HepG2 (cell line): ENCODE measurements around the gene RXFP3. TPM values are rescaled to one million over a fixed set of nuclear protein-coding genes. Genes with fewer than 3 reads are reported as not detected.

ENCODE experiments used
- ATAC-seq: fragments of 200-7000 bp; cut with Tn5 transposase; 3 replicates; pipeline ENCODE4 v1.9.1; 2020; ENCODE audit warnings: mild to moderate bottlenecking, moderate library complexity
- BruUV-seq: library from RNA; stranded (reverse); fragments of 400-500 nt; replicated peaks from 2 replicates; lab custom pipeline; 2021; lab: Mats Ljungman, UMichigan
- CTCF ChIA-PET: fragments of 300-600 bp; formaldehyde crosslinking; extraction: SDS; loops from one replicate; lab custom pipeline; 2021; ENCODE audit warnings: low total read pairs, inconsistent platforms, low intra/inter-chr PET ratio; lab: Yijun Ruan, JAX
- POLR2A ChIA-PET: fragments of 350-600 bp; sonication (Branson Sonifier 250); formaldehyde crosslinking; loops from one replicate; lab custom pipeline; 2020; ENCODE audit warnings: antibody characterized with exemption, inconsistent platforms; lab: Yijun Ruan, JAX
- DNase-seq: peaks from one replicate; pipeline ENCODE4 v3.0.0-alpha.2; 2015; ENCODE audit warnings: low spot score
- FAIRE-seq: peaks from 3 replicates; lab custom pipeline; 2011; peaks lifted over from hg19 to GRCh38; lab: Jason Lieb, UNC
- H2AFZ ChIP-seq: one replicate; pipeline ENCODE4 v1.6.1; 2011; ENCODE audit warnings: low read length, inconsistent platforms
- H3K27ac ChIP-seq: fragments of 300-600 bp; 3 replicates; pipeline ENCODE4 v1.8.0; 2011; ENCODE audit warnings: mixed run types, mild to moderate bottlenecking, mixed read lengths, low read length, inconsistent platforms; ENCODE audit not compliant: insufficient read depth; ENCODE audit errors: extremely low read length
- H3K27me3 ChIP-seq, 2 experiments: fragments of 200-600 bp in 1 of 2; 2 replicates in 1 of 2; 3 replicates in 1 of 2; pipeline versions ENCODE4 v1.6.0 to v1.8.0; 2011; ENCODE audit warnings: low read length in 2 of 2, mild to moderate bottlenecking in 2 of 2, moderate library complexity in 2 of 2, inconsistent platforms in 1 of 2; ENCODE audit not compliant: insufficient read depth in 2 of 2, control insufficient read depth in 1 of 2
- H3K36me3 ChIP-seq, 2 experiments: fragments of 200-600 bp in 1 of 2; replicated peaks in 1 of 2; 2 replicates in 1 of 2; 3 replicates in 1 of 2; pipeline versions ENCODE4 v1.5.1 to v1.8.0; 2011; ENCODE audit warnings: low read length in 2 of 2, inconsistent platforms in 1 of 2; ENCODE audit not compliant: insufficient read depth in 2 of 2, control insufficient read depth in 1 of 2
- H3K4me1 ChIP-seq: 2 replicates; pipeline ENCODE4 v1.5.1; 2012; ENCODE audit warnings: low read length, inconsistent platforms; ENCODE audit not compliant: insufficient read depth
- H3K4me2 ChIP-seq: 2 replicates; pipeline ENCODE4 v1.6.0; 2011; ENCODE audit warnings: low read depth, low read length, inconsistent platforms
- H3K4me3 ChIP-seq, 3 experiments: fragments of 200-600 bp in 1 of 3; sonication (generic), shearing (Covaris generic) in 1 of 3; replicated peaks in 1 of 3; 2 replicates each; pipeline ENCODE4 v1.5.1; 2011 to 2016; ENCODE audit warnings: low read length in 3 of 3, inconsistent platforms in 2 of 3, low read depth in 2 of 3, mild to moderate bottlenecking in 2 of 3, control low read depth in 1 of 3, mixed read lengths in 1 of 3; ENCODE audit not compliant: insufficient read depth in 1 of 3
- H3K79me2 ChIP-seq: one replicate; pipeline ENCODE4 v1.6.1; 2011; ENCODE audit warnings: low read length, inconsistent platforms; ENCODE audit not compliant: insufficient read depth
- H3K9ac ChIP-seq: 2 replicates; pipeline ENCODE4 v1.6.0; 2011; ENCODE audit warnings: mild to moderate bottlenecking, low read depth, low read length, inconsistent platforms; ENCODE audit not compliant: insufficient read depth
- H3K9me3 ChIP-seq: 2 replicates; pipeline ENCODE4 v1.5.1; 2012; ENCODE audit warnings: mild to moderate bottlenecking, low read length
- H4K20me1 ChIP-seq: 2 replicates; pipeline ENCODE4 v1.6.0; 2011; ENCODE audit warnings: inconsistent platforms, mild to moderate bottlenecking, low read length, moderate library complexity; ENCODE audit not compliant: insufficient read depth
- ATAD3A ChIP-seq: sonication (generic); formaldehyde crosslinking; IDR thresholded peaks from 2 replicates; pipeline ENCODE4 v1.4.0; 2020; ENCODE audit warnings: missing genetic modification reagents
- CCAR2 ChIP-seq: fragments of 200-400 bp; formaldehyde crosslinking; optimal IDR thresholded peaks from 2 replicates; pipeline ENCODE3; 2018; ENCODE audit warnings: low read depth, mild to moderate bottlenecking, low read length, moderate library complexity
- ETV5 ChIP-seq: IDR thresholded peaks from 2 replicates; pipeline ENCODE4 v1.6.1; 2018; ENCODE audit warnings: missing biosample characterization, missing genetic modification reagents, inconsistent platforms, borderline replicate concordance
- GTF3A ChIP-seq: sonication (generic); formaldehyde crosslinking; conservative IDR thresholded peaks from 2 replicates; pipeline ENCODE4 v1.4.0; 2020; ENCODE audit warnings: mild to moderate bottlenecking, missing genetic modification reagents
- MNT ChIP-seq: fragments of 450-650 bp; IDR thresholded peaks from 2 replicates; pipeline ENCODE4 v1.6.1; 2016
- NFE2 ChIP-seq: sonication (generic); formaldehyde crosslinking; IDR thresholded peaks from 2 replicates; pipeline ENCODE4 v1.4.0; 2020; ENCODE audit warnings: missing genetic modification reagents
- PRDM15 ChIP-seq: sonication (generic); formaldehyde crosslinking; IDR thresholded peaks from 2 replicates; pipeline ENCODE4 v1.4.0; 2020; ENCODE audit warnings: missing genetic modification reagents
- ZFP41 ChIP-seq: sonication (generic); formaldehyde crosslinking; IDR thresholded peaks from 2 replicates; pipeline ENCODE4 v1.4.0; 2020; ENCODE audit warnings: mild to moderate bottlenecking, missing genetic modification reagents, borderline replicate concordance
- ZNF224 ChIP-seq: sonication (generic); formaldehyde crosslinking; IDR thresholded peaks from 2 replicates; pipeline ENCODE4 v1.5.0; 2020; ENCODE audit warnings: mild to moderate bottlenecking, missing genetic modification reagents
- ZNF230 ChIP-seq: sonication (generic); formaldehyde crosslinking; IDR thresholded peaks from 2 replicates; pipeline ENCODE4 v1.4.0; 2020; ENCODE audit warnings: mild to moderate bottlenecking, missing genetic modification reagents
- ZNF260 ChIP-seq: sonication (generic); formaldehyde crosslinking; IDR thresholded peaks from 2 replicates; pipeline ENCODE4 v1.4.0; 2020; ENCODE audit warnings: missing genetic modification reagents, low read depth, mild to moderate bottlenecking, borderline replicate concordance
- ZNF75D ChIP-seq: sonication (generic); formaldehyde crosslinking; IDR thresholded peaks from 2 replicates; pipeline ENCODE4 v1.8.1; 2023; ENCODE audit warnings: missing genetic modification reagents, mild to moderate bottlenecking, borderline replicate concordance
- ZNF790 ChIP-seq: sonication (generic); formaldehyde crosslinking; IDR thresholded peaks from 2 replicates; pipeline ENCODE4 v1.8.0; 2022; ENCODE audit warnings: missing genetic modification reagents, mild to moderate bottlenecking, borderline replicate concordance
- WGBS: methylation state at CpG from one replicate; pipeline ENCODE4 v1.1.6; 2017; ENCODE audit warnings: low lambda C conversion rate; 5-methylcytosine and 5-hydroxymethylcytosine counted together
- in situ Hi-C: cut with HindIII; loops from 2 replicates; pipeline ENCODE4 v1.10.0; 2017; ENCODE audit warnings: low pct_unique_long_range_greater_than_20kb; ENCODE audit not compliant: extremely low pct_ligation_motif_present
- intact Hi-C: fragments of 100-400 bp; cut with micrococcal nuclease; formaldehyde crosslinking; loops from one replicate; pipeline ENCODE4 v1.10.0; 2022; ENCODE audit not compliant: unreplicated experiment
- polyA plus RNA-seq, 8 experiments: library from polyadenylated mRNA; depleted of rRNA in 3 of 8; stranded (reverse) in 7 of 8; unstranded in 1 of 8; fragments of >200 nt; fragmentation: Illumina TruSeq in 4 of 8; extraction: Trizol in 4 of 8; gene quantifications; 2 replicates each; pipeline versions ENCODE4 v1.2.1 to v1.2.3, GENCODE V29; 2011 to 2016; ENCODE audit warnings: low read depth in 4 of 8, missing spikeins in 1 of 8, mixed read lengths in 1 of 8; ENCODE audit not compliant: insufficient read depth in 1 of 8
- total RNA-seq, 5 experiments: library from RNA; depleted of rRNA; stranded (reverse); fragments of >200 nt; fragmentation: Illumina TruSeq; extraction: Trizol; gene quantifications; 2 replicates each; pipeline ENCODE4 v1.2.3, GENCODE V29; 2016; ENCODE audit warnings: low read depth in 1 of 5

RXFP3 gene
- total and polyA plus RNA-seq, 2 of the 13 experiments (the other 11 are each of a cell fraction or from before 2014, with no cell fraction given): not detected

GRCh38 chr5:33941090-33941489, 4.9 kb downstream of the RXFP3 start:
- Histone ChIP-seq H3K9me3 (no peaks in the 10 kb centered on the region), H2AFZ (no peak overlapping the region), H3K79me2 (no peaks in the 10 kb centered on the region), H3K4me3 (no peak overlapping the region), H3K9ac (no peak overlapping the region)
- ChIA-PET CTCF (no interaction called here), POLR2A (no interaction called here)
- no peak for FAIRE-seq
- no TSS peak for BruUV-seq
- no peak for TF ChIP-seq ZNF224 (CRISPR knock-in tag)
- TF ChIP-seq ZFP41 (CRISPR knock-in tag): no peak
- no peak for TF ChIP-seq GTF3A (CRISPR knock-in tag)
- TF ChIP-seq CCAR2: no peak
- no peak for TF ChIP-seq ETV5 (CRISPR knock-in tag)
- TF ChIP-seq ATAD3A (CRISPR knock-in tag): no peak
- no peak for TF ChIP-seq ZNF790 (CRISPR knock-in tag)
- TF ChIP-seq ZNF260: no peak
- TF ChIP-seq NFE2: no peak
- TF ChIP-seq ZNF230: no peak
- TF ChIP-seq MNT: no peak
- TF ChIP-seq PRDM15 (CRISPR knock-in tag): no peak
- TF ChIP-seq ZNF75D (CRISPR knock-in tag): no peak
- TF ChIP-seq, all 625 proteins: peak for 0
- H3K4me1 ChIP-seq: no peaks in the 10 kb centered on the region
- 60% methylated on average over 5 of the region's 5 CpGs for WGBS
- ATAC-seq (no peak), DNase-seq (no peak)
- peaks cover 1 to 17% of the 10 kb centered on the region in 2 experiments; a peak in 3 of 5 replicates for H3K27me3 ChIP-seq
- in situ Hi-C loops: no loop called here
- no peak overlapping the region for H3K4me2 ChIP-seq
- no peak overlapping the region for H3K27ac ChIP-seq
- no peaks in the 10 kb centered on the region for H4K20me1 ChIP-seq
- H3K36me3 ChIP-seq: no peaks in the 10 kb centered on the region
- intact Hi-C loops: no loop called here
